Thyroid gland (tissue), 4 donors: ENCODE results near the gene AKNA. TPM values are rescaled to one million over a fixed set of nuclear protein-coding genes. Genes with fewer than 3 reads are reported as not detected.

Source experiments
- DNase-seq, 2 donors: peaks; one replicate each; pipeline ENCODE4 v3.0.0-alpha.2; 2019
- H3K27ac ChIP-seq, 3 donors: fragments of 200-600 bp; sonication (generic); 1 replicate in 2 of 3; 2 replicates in 1 of 3; pipeline ENCODE4 v1.5.1; 2016 to 2019; ENCODE audit warnings: mild to moderate bottlenecking in 1 of 3, moderate library complexity in 1 of 3
- H3K27me3 ChIP-seq: fragments of 200-600 bp; sonication (generic); one replicate; pipeline ENCODE4 v1.5.1; 2019
- H3K36me3 ChIP-seq, 2 donors: fragments of 200-600 bp; sonication (generic); one replicate each; pipeline ENCODE4 v1.5.1; 2016 to 2019
- H3K4me1 ChIP-seq, 2 donors: fragments of 200-600 bp; sonication (generic); one replicate each; pipeline ENCODE4 v1.5.1; 2017 to 2019
- H3K4me3 ChIP-seq, 3 donors: fragments of 200-600 bp; sonication (generic); replicated peaks in 1 of 3; 1 replicate in 2 of 3; 2 replicates in 1 of 3; pipeline ENCODE4 v1.5.1; 2016; ENCODE audit warnings: mild to moderate bottlenecking in 1 of 3
- H3K9me3 ChIP-seq: fragments of 200-600 bp; sonication (generic); one replicate; pipeline ENCODE4 v1.5.1; 2017
- CTCF ChIP-seq, 6 experiments: fragments of 200-600 bp in 3 of 6; fragments of 450-650 bp in 3 of 6; sonication (generic) in 3 of 6; IDR thresholded peaks; one replicate each; pipeline ENCODE4 v1.5.1; 2016 to 2019; ENCODE audit warnings: antibody characterized with exemption in 6 of 6, mild to moderate bottlenecking in 2 of 6, inconsistent platforms in 1 of 6, moderate library complexity in 1 of 6
- POLR2A ChIP-seq, 2 donors: fragments of 450-650 bp; IDR thresholded peaks; one replicate each; pipeline ENCODE4 v1.6.1; 2017; ENCODE audit warnings: antibody characterized with exemption in 2 of 2, mild to moderate bottlenecking in 2 of 2, moderate library complexity in 1 of 2
- WGBS, 2 donors: methylation state at CpG; one replicate each; pipeline ENCODE4 v1.1.5; 2017; 5-methylcytosine and 5-hydroxymethylcytosine counted together
- intact Hi-C: fragments of 100-400 bp; cut with DNase I; formaldehyde crosslinking; loops from one replicate; pipeline ENCODE4 v1.15.1; 2023
- total RNA-seq, 4 donors: library from RNA; depleted of rRNA; stranded (reverse); fragments of >200 nt; gene quantifications; one replicate each; pipeline ENCODE4 v1.2.3, GENCODE V29; 2016

The AKNA gene
- total RNA-seq, 4 donors from 2014 or later: 10.0 to 17.0 (median 12.5) TPM

GRCh38 chr9:114394523-114395333, 6.9 kb upstream of the AKNA start:
- Histone ChIP-seq H3K4me3 (no peak overlapping the region), H3K36me3 (no peaks in the 10 kb centered on the region), H3K4me1 (peaks cover 21 to 39% of the 10 kb centered on the region in 2 donors), H3K27me3 (no peaks in the 10 kb centered on the region), H3K27ac (peak overlapping the region; percentile 60 to 66 (median 60)), H3K9me3 (no peaks in the 10 kb centered on the region)
- WGBS, 2 donors: 37 to 78% methylated on average over 7 of the region's 7 CpGs
- intact Hi-C loops: no loop called here
- peak in 1 of 2 donors; percentile 33 for DNase-seq
- TF ChIP-seq CTCF (IDR thresholded peaks at IDR 0.05) (no peak), POLR2A (IDR thresholded peaks at IDR 0.05) (no peak)

- TF ChIP-seq POLR2A (IDR thresholded peaks at IDR 0.05) (no peak), CTCF (IDR thresholded peaks at IDR 0.05) (no peak)
- no peak for DNase-seq
- Histone ChIP-seq H3K36me3 (no peaks in the 10 kb centered on the region), H3K4me1 (peaks cover 28 to 51% of the 10 kb centered on the region in 2 donors), H3K4me3 (no peak overlapping the region), H3K27me3 (no peaks in the 10 kb centered on the region), H3K9me3 (no peaks in the 10 kb centered on the region), H3K27ac (peak overlapping the region in 2 of 3 donors; percentile 12 to 34)
- intact Hi-C loops: no loop called here
- 18 to 19% methylated on average over 3 of the region's 3 CpGs for WGBS, 2 donors
Observed at GRCh38 chr9:114392749-114393112, 4.9 kb upstream of the AKNA start.

GRCh38 chr9:114390952-114391351, 3.2 kb upstream of the AKNA start:
- H3K36me3 ChIP-seq: no peaks in the 10 kb centered on the region
- peaks cover 28 to 57% of the 10 kb centered on the region in 2 donors for H3K4me1 ChIP-seq
- 86 to 94% methylated on average over 2 of the region's 2 CpGs for WGBS, 2 donors
- no peaks in the 10 kb centered on the region for H3K9me3 ChIP-seq
- TF ChIP-seq POLR2A (IDR thresholded peaks at IDR 0.05): no peak
- TF ChIP-seq CTCF (IDR thresholded peaks at IDR 0.05): no peak
- intact Hi-C loops: no loop called here
- DNase-seq: no peak
- H3K27ac ChIP-seq: no peak overlapping the region
- H3K4me3 ChIP-seq: no peak overlapping the region
- no peaks in the 10 kb centered on the region for H3K27me3 ChIP-seq

- TF ChIP-seq CTCF (IDR thresholded peaks at IDR 0.05): no peak
- no peak for TF ChIP-seq POLR2A (IDR thresholded peaks at IDR 0.05)
- H3K4me1 ChIP-seq: peaks cover 21 to 51% of the 10 kb centered on the region in 2 donors
- H3K9me3 ChIP-seq: no peaks in the 10 kb centered on the region
- H3K27me3 ChIP-seq: no peaks in the 10 kb centered on the region
- no peaks in the 10 kb centered on the region for H3K36me3 ChIP-seq
- H3K27ac ChIP-seq: no peak overlapping the region
- H3K4me3 ChIP-seq: no peak overlapping the region
- intact Hi-C loops: no loop called here
- peak in 1 of 2 donors; percentile 22 for DNase-seq
- 80 to 82% methylated on average over 6 to 7 of the region's 7 CpGs for WGBS, 2 donors
Observed at GRCh38 chr9:114389612-114390368, 2.0 kb upstream of the AKNA start.
